Ectodermal cell (in vitro differentiated cells): ENCODE measurements around the gene TOP2B.

Experiments
- H3K27ac ChIP-seq: 2 replicates; pipeline ENCODE4 v1.7.0; 2013; ENCODE audit warnings: mild to moderate bottlenecking, low read depth, low read length; ENCODE audit not compliant: insufficient read depth, poor library complexity, severe bottlenecking
- H3K27me3 ChIP-seq: 2 replicates; pipeline ENCODE4 v1.7.0; 2013; ENCODE audit warnings: mild to moderate bottlenecking, low read length; ENCODE audit not compliant: insufficient read depth, control insufficient read depth, poor library complexity, severe bottlenecking
- H3K36me3 ChIP-seq: one replicate; pipeline ENCODE4 v1.7.0; 2013; ENCODE audit warnings: low read length; ENCODE audit not compliant: control insufficient read depth, insufficient read depth
- H3K4me1 ChIP-seq: one replicate; pipeline ENCODE4 v1.7.0; 2013; ENCODE audit warnings: low read length; ENCODE audit not compliant: control insufficient read depth, insufficient read depth
- H3K4me3 ChIP-seq: 2 replicates; pipeline ENCODE4 v1.7.0; 2013; ENCODE audit warnings: low read depth, low read length, control low read depth; ENCODE audit not compliant: insufficient read depth
- H3K9me3 ChIP-seq: 2 replicates; pipeline ENCODE4 v1.7.0; 2013; ENCODE audit warnings: mild to moderate bottlenecking, low read length, moderate library complexity; ENCODE audit not compliant: control insufficient read depth
- WGBS, 2 experiments: methylation state at CpG; one replicate each; pipeline ENCODE4 v1.1.7; 2013; ENCODE audit warnings: missing lambda C conversion rate in 2 of 2; 5-methylcytosine and 5-hydroxymethylcytosine counted together

Gene TOP2B

DNA sequence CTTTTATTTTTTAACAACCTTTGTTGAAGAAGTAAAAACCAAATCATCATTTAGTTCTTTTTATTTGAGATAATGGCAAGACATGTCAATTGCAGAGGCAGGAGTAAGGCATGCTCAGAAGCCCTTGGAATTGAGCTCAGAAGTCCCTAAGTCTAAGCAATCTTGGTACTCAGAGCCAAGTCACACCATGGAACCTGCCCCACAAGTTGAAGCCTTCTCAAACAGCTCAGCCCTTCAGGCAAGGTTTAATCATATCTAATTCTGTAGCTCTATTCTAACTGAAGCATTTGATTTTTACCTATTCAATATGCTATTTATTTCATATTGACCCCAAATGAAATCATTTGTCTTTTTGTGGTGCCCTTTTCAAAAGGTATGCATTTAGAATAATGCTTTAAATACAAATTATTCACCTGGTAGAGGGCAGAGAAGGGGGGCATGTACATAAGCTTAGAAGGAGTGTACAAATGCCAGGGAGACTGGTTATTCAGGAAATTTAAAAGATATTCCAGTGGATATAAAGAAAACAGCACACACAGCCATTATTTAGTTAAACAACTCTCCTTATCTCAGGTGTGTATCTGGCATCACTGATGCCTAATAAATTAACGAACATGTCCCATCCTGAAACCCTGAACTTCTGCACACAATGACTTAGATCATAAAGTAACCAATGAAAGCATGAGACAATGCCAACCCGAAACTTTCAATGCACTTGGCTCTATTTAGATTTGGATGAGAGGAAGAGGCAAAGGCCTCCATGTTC is 26.2 kb upstream of the TOP2B start:
- no peaks in the 10 kb centered on the region for H3K27me3 ChIP-seq
- no peaks in the 10 kb centered on the region for H3K9me3 ChIP-seq
- no peaks in the 10 kb centered on the region for H3K4me1 ChIP-seq
- 93 to 96% methylated on average over 2 of the region's 2 CpGs for WGBS, 2 experiments
- no peak overlapping the region for H3K27ac ChIP-seq
- no peak overlapping the region for H3K4me3 ChIP-seq
- no peaks in the 10 kb centered on the region for H3K36me3 ChIP-seq

DNA sequence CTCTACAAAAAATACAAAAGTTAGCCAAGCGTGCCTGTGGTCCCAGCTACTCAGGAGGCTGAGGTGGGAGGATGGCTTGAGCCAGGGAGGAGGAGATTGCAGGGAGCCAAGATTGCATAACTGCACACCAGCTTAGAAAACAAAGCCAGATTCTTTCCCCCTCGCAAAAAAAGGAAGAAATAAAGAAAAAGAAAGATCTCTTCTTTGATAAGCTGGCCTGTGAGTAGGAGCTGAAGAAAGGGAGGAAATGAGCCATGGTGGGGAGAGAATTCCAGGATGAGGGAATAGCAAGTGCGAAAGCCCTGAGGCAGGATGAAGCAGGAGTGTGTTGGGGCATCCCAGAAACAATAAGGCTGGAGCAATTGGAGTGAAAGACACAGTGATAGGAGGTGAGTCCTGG is 24.5 kb upstream of the TOP2B start:
- Histone ChIP-seq H3K27me3 (no peaks in the 10 kb centered on the region), H3K9me3 (no peaks in the 10 kb centered on the region), H3K4me3 (no peak overlapping the region), H3K4me1 (no peaks in the 10 kb centered on the region), H3K36me3 (no peaks in the 10 kb centered on the region), H3K27ac (no peak overlapping the region)
- 91 to 96% methylated on average over 3 of the region's 3 CpGs for WGBS, 2 experiments

DNA sequence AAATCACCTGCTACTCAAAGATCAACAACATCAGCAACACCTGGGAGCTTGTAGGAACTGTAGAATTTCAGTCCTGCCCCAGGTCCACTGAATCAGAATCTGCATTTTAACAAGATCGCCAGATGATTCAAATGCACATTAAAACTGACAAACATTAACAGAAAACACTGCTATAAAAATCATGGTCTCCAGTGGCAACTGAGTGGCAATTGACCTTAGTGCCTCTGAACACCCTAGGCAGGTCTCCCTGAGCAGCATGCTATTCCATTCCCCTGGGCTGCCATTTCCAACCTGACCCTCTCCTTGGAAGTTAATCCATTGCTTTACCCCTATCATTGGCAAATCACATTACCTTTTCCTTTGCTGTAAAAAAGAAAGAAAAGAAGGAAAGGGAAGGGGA is 23.0 kb upstream of the TOP2B start:
- Histone ChIP-seq H3K27ac (no peak overlapping the region), H3K27me3 (no peaks in the 10 kb centered on the region), H3K9me3 (no peaks in the 10 kb centered on the region), H3K36me3 (no peaks in the 10 kb centered on the region), H3K4me3 (no peak overlapping the region), H3K4me1 (no peaks in the 10 kb centered on the region)
- 91 to 94% methylated on average over 1 of the region's 1 CpG for WGBS, 2 experiments

DNA sequence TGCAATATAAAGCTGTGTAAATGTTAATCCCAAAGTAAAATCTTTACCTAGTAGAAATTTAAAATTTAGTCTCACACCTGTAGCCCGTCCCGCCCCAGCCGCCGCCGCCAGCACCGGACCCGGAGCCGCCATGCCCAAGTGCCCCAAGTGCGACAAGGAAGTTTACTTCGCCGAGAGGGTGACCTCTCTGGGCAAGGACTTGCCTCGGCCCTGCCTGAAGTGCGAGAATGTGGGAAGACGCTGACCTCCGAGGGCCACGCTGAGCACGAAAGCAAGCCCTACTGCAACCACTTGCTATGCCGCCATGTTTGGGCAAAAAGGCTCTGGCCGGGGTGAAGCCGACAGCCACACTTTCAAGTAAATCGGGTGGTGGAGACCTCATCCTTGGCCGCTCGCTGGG is 22.1 kb upstream of the TOP2B start:
- no peaks in the 10 kb centered on the region for H3K36me3 ChIP-seq
- no peak overlapping the region for H3K27ac ChIP-seq
- H3K4me3 ChIP-seq: no peak overlapping the region
- H3K4me1 ChIP-seq: no peaks in the 10 kb centered on the region
- WGBS, 2 experiments: 95 to 97% methylated on average over 23 of the region's 23 CpGs
- H3K9me3 ChIP-seq: no peaks in the 10 kb centered on the region
- no peaks in the 10 kb centered on the region for H3K27me3 ChIP-seq

DNA sequence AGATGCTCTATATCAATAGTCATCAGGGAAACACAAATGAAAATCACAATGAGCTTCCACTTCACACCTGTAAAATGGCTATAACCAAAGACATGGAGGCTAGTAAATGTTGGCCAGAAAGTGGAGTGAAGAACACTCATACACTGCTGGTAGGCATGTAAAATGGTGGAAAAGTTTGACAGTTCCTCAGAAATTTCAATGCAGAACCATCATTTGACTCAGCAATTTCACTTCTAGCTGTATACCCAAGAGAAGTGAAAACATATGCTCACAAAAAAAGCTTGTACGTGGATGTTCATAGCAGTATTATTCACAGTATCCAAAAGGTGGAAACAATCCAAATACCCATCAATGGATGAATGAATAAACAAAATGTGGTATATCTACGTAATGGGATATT is 19.2 kb upstream of the TOP2B start:
- no peak overlapping the region for H3K27ac ChIP-seq
- H3K4me1 ChIP-seq: no peaks in the 10 kb centered on the region
- H3K4me3 ChIP-seq: no peak overlapping the region
- no peaks in the 10 kb centered on the region for H3K36me3 ChIP-seq
- 93% methylated on average over 1 of the region's 2 CpGs; no CpG with 5 or more reads in 1 of the 2 experiments for WGBS, 2 experiments
- H3K9me3 ChIP-seq: no peaks in the 10 kb centered on the region
- no peaks in the 10 kb centered on the region for H3K27me3 ChIP-seq

DNA sequence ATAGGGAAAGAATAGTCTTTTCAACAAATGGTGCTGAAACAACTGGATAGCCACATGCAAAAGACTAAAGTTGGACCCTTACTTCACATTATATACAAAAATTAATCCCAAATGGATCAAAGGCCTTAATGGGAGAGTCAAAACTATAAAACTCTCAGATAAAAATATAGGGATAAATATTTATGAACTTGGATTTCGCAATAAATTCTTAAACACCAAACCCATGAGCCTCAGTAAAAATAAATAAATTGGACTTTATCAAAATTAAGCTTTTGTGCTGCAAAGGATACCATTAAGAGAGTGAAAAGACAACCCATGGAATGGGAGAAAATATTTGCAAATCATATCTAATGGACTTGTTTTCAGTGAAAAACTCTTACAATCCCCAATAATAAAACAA is 18.7 kb upstream of the TOP2B start:
- H3K4me1 ChIP-seq: no peaks in the 10 kb centered on the region
- H3K27me3 ChIP-seq: no peaks in the 10 kb centered on the region
- no CpG with 5 or more reads among the region's 1 CpG for WGBS, 2 experiments
- no peaks in the 10 kb centered on the region for H3K36me3 ChIP-seq
- no peak overlapping the region for H3K4me3 ChIP-seq
- no peak overlapping the region for H3K27ac ChIP-seq
- no peaks in the 10 kb centered on the region for H3K9me3 ChIP-seq

DNA sequence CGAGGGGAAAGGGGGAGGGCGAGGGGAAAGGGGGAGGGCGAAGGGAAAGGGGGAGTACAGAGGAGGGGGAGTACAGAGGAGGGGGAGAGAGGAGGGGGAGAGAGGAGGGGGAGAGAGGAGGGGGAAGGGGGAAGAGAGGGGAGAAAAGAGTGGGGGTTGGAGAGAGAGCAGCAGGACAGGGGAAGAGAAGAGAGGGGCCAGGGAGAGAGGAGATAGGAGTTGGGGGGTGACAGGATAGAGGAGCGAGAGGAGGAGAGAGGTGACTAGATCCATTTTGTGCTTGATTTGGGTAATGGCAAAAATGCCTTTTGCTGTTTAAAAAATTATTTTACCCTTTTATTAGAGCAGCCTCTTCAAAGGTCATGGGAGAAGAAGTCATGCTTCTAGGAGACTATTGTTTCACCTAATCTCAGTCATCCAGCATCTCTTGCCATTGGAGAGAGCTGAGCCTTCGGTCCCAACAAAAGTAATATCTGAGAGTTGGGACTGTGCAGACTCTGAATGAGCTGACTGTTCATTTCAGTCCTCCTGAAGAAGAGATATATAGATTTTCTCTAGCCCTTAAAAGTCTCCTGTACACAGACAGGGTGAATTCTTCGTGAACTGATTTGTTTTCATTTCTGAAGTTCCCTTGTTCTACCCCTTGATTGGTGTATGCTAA is 15.1 kb upstream of the TOP2B start:
- H3K9me3 ChIP-seq: no peaks in the 10 kb centered on the region
- no peaks in the 10 kb centered on the region for H3K4me1 ChIP-seq
- no peak overlapping the region for H3K4me3 ChIP-seq
- H3K27me3 ChIP-seq: no peaks in the 10 kb centered on the region
- no peak overlapping the region for H3K27ac ChIP-seq
- WGBS, 2 experiments: 97 to 98% methylated on average over 4 to 6 of the region's 6 CpGs
- H3K36me3 ChIP-seq: no peaks in the 10 kb centered on the region

DNA sequence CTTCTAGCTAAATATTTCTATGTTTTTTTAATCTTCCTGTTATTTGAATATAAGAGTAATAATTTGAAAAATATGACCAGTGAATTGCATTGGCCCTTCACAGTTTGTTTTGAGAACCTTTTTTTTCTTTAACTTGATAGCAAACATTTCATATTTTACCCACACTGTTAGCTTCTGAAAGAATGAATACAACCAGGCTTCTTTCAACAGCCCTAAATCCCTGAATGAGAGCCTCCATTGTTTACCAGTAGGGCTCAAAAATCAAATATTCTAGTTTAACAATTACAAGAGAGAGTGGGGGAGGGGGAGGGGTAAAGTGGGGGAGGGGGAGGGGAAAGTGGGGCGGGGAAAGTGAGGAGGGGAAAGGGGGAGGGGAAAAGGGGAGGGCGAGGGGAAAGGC is 14.5 kb upstream of the TOP2B start:
- H3K9me3 ChIP-seq: no peaks in the 10 kb centered on the region
- no peak overlapping the region for H3K27ac ChIP-seq
- no peaks in the 10 kb centered on the region for H3K36me3 ChIP-seq
- no peak overlapping the region for H3K4me3 ChIP-seq
- H3K4me1 ChIP-seq: no peaks in the 10 kb centered on the region
- whole genome bisulfite sequencing, 2 experiments: no CpG with 5 or more reads among the region's 2 CpGs
- no peaks in the 10 kb centered on the region for H3K27me3 ChIP-seq

DNA sequence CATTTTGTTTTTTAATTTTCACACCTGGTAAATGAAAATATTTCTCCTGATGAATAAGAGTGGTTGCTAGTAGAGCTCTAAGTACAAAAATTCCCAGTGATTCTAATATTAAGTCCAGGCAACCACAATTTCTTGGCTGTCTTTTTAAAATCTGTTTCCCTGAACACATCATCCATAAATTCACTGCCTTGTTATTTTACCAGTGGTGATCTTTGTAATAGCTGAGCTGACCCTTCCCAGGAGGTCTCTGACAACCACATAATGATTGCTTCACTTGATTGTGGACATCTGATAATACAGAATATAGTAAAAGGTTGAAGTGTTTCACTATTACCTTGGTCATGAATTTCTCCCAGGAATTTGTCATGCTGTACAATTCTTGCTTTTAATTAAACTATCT is 13.9 kb upstream of the TOP2B start:
- no peak overlapping the region for H3K4me3 ChIP-seq

DNA sequence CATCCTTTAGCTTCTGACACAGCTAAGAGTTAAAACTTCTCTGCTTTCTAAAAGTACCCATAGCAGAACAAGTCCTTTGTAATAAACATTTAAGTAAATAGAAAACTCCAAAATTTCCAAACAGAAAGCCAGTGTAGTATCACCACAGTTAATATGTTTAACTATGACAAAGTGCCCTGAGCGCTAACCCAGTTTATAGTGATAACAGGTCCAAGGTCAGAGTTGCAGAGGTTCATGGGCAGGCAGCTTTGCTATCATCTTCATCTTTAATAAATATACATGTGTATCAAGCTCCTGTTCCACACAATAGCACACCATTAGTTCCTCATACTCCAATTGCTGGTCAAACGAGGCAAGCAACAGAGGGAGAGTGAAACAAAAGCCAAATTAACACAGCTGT is 12.4 kb upstream of the TOP2B start:
- Histone ChIP-seq H3K9me3 (no peaks in the 10 kb centered on the region), H3K27ac (no peak overlapping the region), H3K4me3 (no peak overlapping the region), H3K4me1 (no peaks in the 10 kb centered on the region), H3K36me3 (no peaks in the 10 kb centered on the region), H3K27me3 (no peaks in the 10 kb centered on the region)
- 89 to 93% methylated on average over 2 of the region's 2 CpGs for WGBS, 2 experiments

More for the DNA sequence above, 13.9 kb upstream of the TOP2B start:
- no peaks in the 10 kb centered on the region for H3K9me3 ChIP-seq
- no peaks in the 10 kb centered on the region for H3K36me3 ChIP-seq
- H3K4me1 ChIP-seq: no peaks in the 10 kb centered on the region
- no peaks in the 10 kb centered on the region for H3K27me3 ChIP-seq
- no peak overlapping the region for H3K27ac ChIP-seq
